ENCODE data around the gene CAMP. TPM values are rescaled to one million over a fixed set of nuclear protein-coding genes. Genes with fewer than 3 reads are reported as not detected.

CAMP gene
- total RNA-seq, 4 donors from 2014 or later: 0.65 to 0.83 TPM; not detected in 2

DNA sequence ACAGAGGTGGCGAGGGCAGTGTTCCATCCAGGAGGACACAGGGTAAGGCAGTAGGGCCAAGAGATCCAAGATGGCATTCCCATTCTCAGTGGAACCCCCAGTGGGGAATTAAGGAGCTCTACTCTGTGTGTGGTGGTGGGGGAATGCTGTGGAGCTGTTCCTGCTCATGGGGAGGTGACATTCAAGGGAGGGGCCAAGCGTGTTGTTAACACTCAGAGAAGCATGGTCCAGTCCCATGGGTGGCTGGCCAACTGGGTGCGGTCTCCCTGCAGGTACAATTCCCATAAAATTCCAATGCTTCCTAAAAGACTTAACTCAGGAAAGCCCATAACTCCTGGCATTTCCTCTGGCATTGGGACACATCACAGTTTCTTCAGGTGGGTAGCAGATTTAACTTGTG is 2.3 kb downstream of the CAMP start:
- no peak for DNase-seq (ENCODE audit: extremely low spot score)
- WGBS: 88% methylated on average over 3 of the region's 3 CpGs
- Histone ChIP-seq H3K4me1 (peaks cover 0 to 5% (median 0%) of the 10 kb centered on the region in 4 donors), H3K36me3 (no peaks in the 10 kb centered on the region), H3K4me3 (no peak overlapping the region), H3K27me3 (no peaks in the 10 kb centered on the region), H3K9me3 (no peaks in the 10 kb centered on the region), H3K27ac (replicated peaks in 1 of 4) (no peak overlapping the region)
- no peak for TF ChIP-seq POLR2AphosphoS5 (IDR thresholded peaks at IDR 0.05)
- TF ChIP-seq, protein P1, sequence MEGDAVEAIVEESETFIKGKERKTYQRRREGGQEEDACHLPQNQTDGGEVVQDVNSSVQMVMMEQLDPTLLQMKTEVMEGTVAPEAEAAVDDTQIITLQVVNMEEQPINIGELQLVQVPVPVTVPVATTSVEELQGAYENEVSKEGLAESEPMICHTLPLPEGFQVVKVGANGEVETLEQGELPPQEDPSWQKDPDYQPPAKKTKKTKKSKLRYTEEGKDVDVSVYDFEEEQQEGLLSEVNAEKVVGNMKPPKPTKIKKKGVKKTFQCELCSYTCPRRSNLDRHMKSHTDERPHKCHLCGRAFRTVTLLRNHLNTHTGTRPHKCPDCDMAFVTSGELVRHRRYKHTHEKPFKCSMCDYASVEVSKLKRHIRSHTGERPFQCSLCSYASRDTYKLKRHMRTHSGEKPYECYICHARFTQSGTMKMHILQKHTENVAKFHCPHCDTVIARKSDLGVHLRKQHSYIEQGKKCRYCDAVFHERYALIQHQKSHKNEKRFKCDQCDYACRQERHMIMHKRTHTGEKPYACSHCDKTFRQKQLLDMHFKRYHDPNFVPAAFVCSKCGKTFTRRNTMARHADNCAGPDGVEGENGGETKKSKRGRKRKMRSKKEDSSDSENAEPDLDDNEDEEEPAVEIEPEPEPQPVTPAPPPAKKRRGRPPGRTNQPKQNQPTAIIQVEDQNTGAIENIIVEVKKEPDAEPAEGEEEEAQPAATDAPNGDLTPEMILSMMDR (IDR thresholded peaks at IDR 0.05): no peak
- no peak for TF ChIP-seq EP300 (IDR thresholded peaks at IDR 0.05)
- no peak for TF ChIP-seq POLR2A (IDR thresholded peaks at IDR 0.05; ENCODE audit: low read depth)
- intact Hi-C loops (cut with DNase I): no loop called here

DNA sequence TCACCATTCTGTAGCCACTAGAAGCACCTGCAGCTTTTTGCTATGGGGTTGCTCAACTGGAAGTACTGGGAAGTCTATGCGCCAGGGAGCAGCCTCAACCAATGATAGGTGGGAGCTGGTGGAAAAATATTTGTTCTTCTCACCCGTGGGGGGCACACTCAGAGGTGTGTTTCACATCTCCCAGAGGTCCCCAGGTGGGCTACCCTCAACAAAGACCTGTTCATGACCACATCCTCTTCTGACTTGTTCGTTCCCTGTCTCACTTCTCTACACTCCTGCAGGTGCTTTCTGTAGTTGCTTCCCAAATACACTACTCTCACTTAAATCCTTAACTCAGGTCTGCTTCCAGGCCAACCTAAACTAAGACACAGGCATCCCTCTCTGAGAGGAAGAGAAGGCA is 3.6 kb downstream of the CAMP start:
- Histone ChIP-seq H3K9me3 (no peaks in the 10 kb centered on the region), H3K27ac (replicated peaks in 1 of 4) (no peak overlapping the region), H3K36me3 (no peaks in the 10 kb centered on the region), H3K4me3 (no peak overlapping the region), H3K27me3 (no peaks in the 10 kb centered on the region), H3K4me1 (peaks cover 0 to 7% (median 3%) of the 10 kb centered on the region in 4 donors)
- intact Hi-C loops (cut with DNase I): no loop called here
- no peak for DNase-seq (ENCODE audit: extremely low spot score)
- WGBS: 40% methylated on average over 3 of the region's 3 CpGs
- TF ChIP-seq EP300 (IDR thresholded peaks at IDR 0.05): no peak
- TF ChIP-seq POLR2AphosphoS5 (IDR thresholded peaks at IDR 0.05): no peak
- TF ChIP-seq, protein P1 (IDR thresholded peaks at IDR 0.05): no peak
- no peak for TF ChIP-seq POLR2A (IDR thresholded peaks at IDR 0.05; ENCODE audit: low read depth)

DNA sequence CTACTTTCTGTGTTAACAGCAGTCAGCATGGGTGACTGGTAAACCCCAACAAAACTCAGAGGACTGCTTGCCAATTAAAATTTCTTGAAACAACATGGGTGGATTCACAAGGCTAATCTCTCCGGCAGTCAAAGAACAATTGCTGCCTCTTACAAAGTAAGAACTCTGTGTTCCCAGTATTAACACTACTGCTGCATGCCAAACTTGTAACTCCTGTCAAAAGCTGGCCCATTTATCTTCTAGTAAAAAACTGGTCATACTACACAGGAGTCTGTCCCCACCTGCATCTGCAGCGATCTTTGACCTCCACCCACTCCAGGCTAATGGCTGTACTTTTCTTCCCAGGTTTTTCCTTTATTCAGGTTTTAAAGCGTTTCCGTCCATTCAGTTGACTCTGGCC is 8.9 kb downstream of the CAMP start:
- H3K9me3 ChIP-seq: no peaks in the 10 kb centered on the region
- H3K4me3 ChIP-seq: no peak overlapping the region
- H3K36me3 ChIP-seq: no peaks in the 10 kb centered on the region
- no peak for DNase-seq (ENCODE audit: extremely low spot score)
- H3K27me3 ChIP-seq: no peaks in the 10 kb centered on the region
- H3K4me1 ChIP-seq: peaks cover 9 to 20% (median 15%) of the 10 kb centered on the region in 4 donors
- peak overlapping the region in 3 of 4 donors; percentile 12 to 29 (median 28) for H3K27ac ChIP-seq (replicated peaks in 1 of 4)
- WGBS: 79% methylated on average over 4 of the region's 4 CpGs
- intact Hi-C loops (cut with DNase I): no loop called here
- TF ChIP-seq EP300 (IDR thresholded peaks at IDR 0.05): no peak
- TF ChIP-seq POLR2A (IDR thresholded peaks at IDR 0.05; ENCODE audit: low read depth): no peak
- no peak for TF ChIP-seq POLR2AphosphoS5 (IDR thresholded peaks at IDR 0.05)
- TF ChIP-seq, protein P1 (IDR thresholded peaks at IDR 0.05): no peak

DNA sequence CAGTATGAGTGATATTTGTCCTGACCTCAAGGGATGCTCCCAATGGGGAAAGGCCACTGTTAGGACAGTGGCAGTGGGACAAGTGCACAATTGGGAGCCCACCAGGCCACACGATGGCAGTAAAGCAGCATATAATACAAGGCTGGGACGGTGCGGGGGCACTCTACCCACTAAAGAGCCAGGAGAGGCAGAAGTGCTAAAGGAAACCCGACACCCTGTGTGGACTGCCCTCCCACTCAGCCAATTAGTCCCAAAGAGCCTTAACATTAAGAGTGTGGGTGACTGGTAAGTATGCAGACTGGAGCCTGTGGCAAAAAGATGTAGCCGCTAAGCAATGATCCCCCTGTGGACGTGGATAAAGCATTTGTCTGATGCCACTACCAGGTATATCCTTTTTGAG is 9.4 kb downstream of the CAMP start:
- H3K4me3 ChIP-seq: peak overlapping the region in 1 of 4 donors; percentile 30
- H3K27me3 ChIP-seq: no peaks in the 10 kb centered on the region
- no peak for TF ChIP-seq EP300 (IDR thresholded peaks at IDR 0.05)
- TF ChIP-seq, protein P1 (IDR thresholded peaks at IDR 0.05): peak; percentile 44 to 63 (median 55)
- peak overlapping the region in 3 of 4 donors; percentile 12 to 29 (median 28) for H3K27ac ChIP-seq (replicated peaks in 1 of 4)
- 23% methylated on average over 6 of the region's 6 CpGs for WGBS
- H3K4me1 ChIP-seq: peaks cover 9 to 20% (median 15%) of the 10 kb centered on the region in 4 donors
- no peaks in the 10 kb centered on the region for H3K36me3 ChIP-seq
- intact Hi-C loops (cut with DNase I): no loop called here
- H3K9me3 ChIP-seq: no peaks in the 10 kb centered on the region
- no peak for DNase-seq (ENCODE audit: extremely low spot score)

DNA sequence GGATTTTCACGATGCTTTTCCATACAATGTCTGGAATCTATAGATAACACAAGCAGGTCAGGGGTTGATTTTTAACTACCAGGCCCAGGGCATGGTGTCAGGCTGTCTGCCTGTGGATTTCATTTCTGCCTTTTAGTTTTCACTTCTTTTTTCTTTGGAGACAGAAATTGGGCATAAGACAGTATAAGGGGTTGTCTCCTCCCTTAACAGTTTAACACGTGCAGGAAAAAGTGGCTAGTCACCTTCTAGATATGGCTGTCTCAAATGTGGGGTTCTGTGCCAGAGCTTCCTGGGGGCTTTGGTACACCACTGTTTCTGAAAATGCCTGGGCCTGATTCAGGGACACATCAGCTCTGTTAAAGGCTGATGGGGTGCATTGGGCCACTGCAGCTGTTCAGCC is 10.2 kb downstream of the CAMP start:
- WGBS: 95% methylated on average over 2 of the region's 2 CpGs
- intact Hi-C loops (cut with DNase I): no loop called here

More for the DNA sequence above, 10.2 kb downstream of the CAMP start:
- no peaks in the 10 kb centered on the region for H3K27me3 ChIP-seq
- TF ChIP-seq, protein P1 (IDR thresholded peaks at IDR 0.05): no peak
- H3K4me1 ChIP-seq: peaks cover 9 to 20% (median 15%) of the 10 kb centered on the region in 4 donors
- H3K27ac ChIP-seq (replicated peaks in 1 of 4): no peak overlapping the region
- H3K4me3 ChIP-seq: no peak overlapping the region
- DNase-seq (ENCODE audit: extremely low spot score): no peak
- H3K9me3 ChIP-seq: no peaks in the 10 kb centered on the region
- no peaks in the 10 kb centered on the region for H3K36me3 ChIP-seq

Measured in esophagus muscularis mucosa (tissue), 4 donors.